WTC11 (cell line): Measurements from ENCODE around the gene TMEM97. TPM values are rescaled to one million over a fixed set of nuclear protein-coding genes. Genes with fewer than 3 reads are reported as not detected.
"Not testable (repeated sequence)": the region's sequence is repeated elsewhere in the genome, so short reads cannot be mapped to it uniquely, and the experiment has no call there.

Experiments used
- ATAC-seq: fragments of 200-7000 bp; cut with Tn5 transposase; 2 replicates; pipeline ENCODE4 v1.10.0; 2021; ENCODE audit warnings: mild to moderate bottlenecking, moderate library complexity
- CTCF ChIA-PET: fragments of 300-600 bp; sonication (Branson Sonifier 250); formaldehyde crosslinking; loops from one replicate; lab custom pipeline; 2021; ENCODE audit warnings: antibody characterized with exemption; lab: Charles Lee
- POLR2A ChIA-PET: fragments of 350-600 bp; sonication (Branson Sonifier 250); formaldehyde crosslinking; loops from one replicate; lab custom pipeline; 2021; ENCODE audit warnings: antibody characterized with exemption; lab: Charles Lee
- DNase-seq: peaks from one replicate; pipeline ENCODE4 v3.0.0; 2021; ENCODE audit warnings: low spot score
- H3K27ac Mint-ChIP-seq: 2 replicates; pipeline ENCODE4 v1.8.0; 2021; ENCODE audit warnings: mixed read lengths
- H3K27me3 Mint-ChIP-seq: 2 replicates; pipeline ENCODE4 v1.8.0; 2021; ENCODE audit warnings: low read depth, mild to moderate bottlenecking, moderate library complexity, mixed read lengths
- H3K36me3 Mint-ChIP-seq: 2 replicates; pipeline ENCODE4 v1.8.0; 2021; ENCODE audit warnings: mixed read lengths
- H3K4me1 Mint-ChIP-seq: 2 replicates; pipeline ENCODE4 v1.8.0; 2022; ENCODE audit warnings: mixed read lengths
- H3K4me3 Mint-ChIP-seq: 2 replicates; pipeline ENCODE4 v1.8.0; 2021; ENCODE audit warnings: mild to moderate bottlenecking, moderate library complexity, mixed read lengths
- H3K9me3 Mint-ChIP-seq: 2 replicates; pipeline ENCODE4 v1.8.0; 2021; ENCODE audit warnings: mixed read lengths
- ARID4B ChIP-seq: sonication (generic); formaldehyde crosslinking; IDR thresholded peaks from 2 replicates; pipeline ENCODE4 v1.8.0; 2023; ENCODE audit warnings: missing genetic modification reagents, mild to moderate bottlenecking, borderline replicate concordance
- ATF3 ChIP-seq: sonication (generic); formaldehyde crosslinking; conservative IDR thresholded peaks from 2 replicates; pipeline ENCODE4 v1.8.1; 2022; ENCODE audit warnings: mild to moderate bottlenecking, missing genetic modification reagents
- ERG ChIP-seq: fragments of 250-450 bp; sonication (Bioruptor Pico); IDR thresholded peaks from 2 replicates; pipeline ENCODE4 v1.8.0; 2021; ENCODE audit warnings: mild to moderate bottlenecking
- ETV6 ChIP-seq: sonication (generic); formaldehyde crosslinking; IDR thresholded peaks from 2 replicates; pipeline ENCODE4 v1.8.1; 2022; ENCODE audit warnings: mild to moderate bottlenecking, missing genetic modification reagents
- GTF2I ChIP-seq: fragments of 250-450 bp; sonication (Bioruptor Pico); conservative IDR thresholded peaks from 2 replicates; pipeline ENCODE4 v1.4.0; 2021; ENCODE audit warnings: mild to moderate bottlenecking
- JAZF1 ChIP-seq: fragments of 250-450 bp; sonication (Bioruptor Pico); IDR thresholded peaks from 2 replicates; pipeline ENCODE4 v1.9.0; 2021; ENCODE audit warnings: moderate library complexity, mild to moderate bottlenecking, inconsistent platforms
- NFE2L1 ChIP-seq: sonication (generic); formaldehyde crosslinking; IDR thresholded peaks from 2 replicates; pipeline ENCODE4 v1.8.1; 2023; ENCODE audit warnings: missing genetic modification reagents
- RELA ChIP-seq: sonication (generic); formaldehyde crosslinking; IDR thresholded peaks from 2 replicates; pipeline ENCODE4 v1.8.1; 2022; ENCODE audit warnings: missing genetic modification reagents, mild to moderate bottlenecking, borderline replicate concordance
- STAT6 ChIP-seq: sonication (generic); formaldehyde crosslinking; conservative IDR thresholded peaks from 2 replicates; pipeline ENCODE4 v1.8.1; 2023; ENCODE audit warnings: mild to moderate bottlenecking, low read depth, missing genetic modification reagents, moderate library complexity
- TCF7 ChIP-seq: sonication (generic); formaldehyde crosslinking; IDR thresholded peaks from 2 replicates; pipeline ENCODE4 v1.8.0; 2022; ENCODE audit warnings: mild to moderate bottlenecking, low read depth, missing genetic modification reagents, moderate library complexity
- USF1 ChIP-seq: sonication (generic); formaldehyde crosslinking; IDR thresholded peaks from 2 replicates; pipeline ENCODE4 v1.8.0; 2022; ENCODE audit warnings: mild to moderate bottlenecking, missing genetic modification reagents
- ZBTB21 ChIP-seq: sonication (generic); formaldehyde crosslinking; IDR thresholded peaks from 2 replicates; pipeline ENCODE4 v1.8.1; 2023; ENCODE audit warnings: mild to moderate bottlenecking, missing genetic modification reagents, borderline replicate concordance
- ZNF416 ChIP-seq: fragments of 250-450 bp; sonication (Bioruptor Pico); IDR thresholded peaks from 2 replicates; pipeline ENCODE4 v1.9.0; 2021; ENCODE audit warnings: mild to moderate bottlenecking, inconsistent platforms
- total RNA-seq: library from RNA; stranded (reverse); gene quantifications from 3 replicates; pipeline ENCODE4 v1.2.3, GENCODE V29; 2021

Gene TMEM97
- total RNA-seq, 1 experiment from 2014 or later = 68.0 TPM

GRCh38 chr17:28273341-28273740 lies 45.7 kb upstream of the TMEM97 start:
- Mint-ChIP-seq H3K4me1 (peaks cover 11% of the 10 kb centered on the region), H3K9me3 (peaks cover 28% of the 10 kb centered on the region)
- ATAC-seq, H3K4me3 Mint-ChIP-seq, H3K36me3 Mint-ChIP-seq, DNase-seq, H3K27ac Mint-ChIP-seq, CTCF ChIA-PET, H3K27me3 Mint-ChIP-seq, POLR2A ChIA-PET: not testable (repeated sequence)

GRCh38 chr17:28274591-28275265 lies 44.3 kb upstream of the TMEM97 start:
- TF ChIP-seq GTF2I (CRISPR knock-in tag) (no peak), ZNF416 (no peak), RELA (CRISPR knock-in tag) (no peak), ATF3 (no peak), ERG (CRISPR knock-in tag) (no peak), JAZF1 (CRISPR knock-in tag) (no peak), STAT6 (CRISPR knock-in tag) (no peak), ZBTB21 (no peak), ETV6 (CRISPR knock-in tag) (no peak), NFE2L1 (CRISPR knock-in tag) (no peak), TCF7 (CRISPR knock-in tag) (no peak), USF1 (CRISPR knock-in tag) (no peak), ARID4B (CRISPR knock-in tag) (no peak)
- H3K27ac Mint-ChIP-seq = no peak overlapping the region
- H3K27me3 Mint-ChIP-seq = peaks cover 3% of the 10 kb centered on the region
- ATAC-seq (no peak), DNase-seq (no peak)
- H3K9me3 Mint-ChIP-seq = peaks cover 15% of the 10 kb centered on the region
- H3K4me1 Mint-ChIP-seq = peaks cover 11% of the 10 kb centered on the region
- POLR2A ChIA-PET = no interaction called here
- H3K4me3 Mint-ChIP-seq = no peak overlapping the region
- no peaks in the 10 kb centered on the region for H3K36me3 Mint-ChIP-seq
- CTCF ChIA-PET = no interaction called here
